ENCODE measurements around the gene MYO7B. TPM values are rescaled to one million over a fixed set of nuclear protein-coding genes. Genes with fewer than 3 reads are reported as not detected.
"Not testable (repeated sequence)": the region's sequence is repeated elsewhere in the genome, so short reads cannot be mapped to it uniquely, and the experiment has no call there.

MYO7B gene
- total RNA-seq, 1 experiment from 2014 or later = not detected

DNA sequence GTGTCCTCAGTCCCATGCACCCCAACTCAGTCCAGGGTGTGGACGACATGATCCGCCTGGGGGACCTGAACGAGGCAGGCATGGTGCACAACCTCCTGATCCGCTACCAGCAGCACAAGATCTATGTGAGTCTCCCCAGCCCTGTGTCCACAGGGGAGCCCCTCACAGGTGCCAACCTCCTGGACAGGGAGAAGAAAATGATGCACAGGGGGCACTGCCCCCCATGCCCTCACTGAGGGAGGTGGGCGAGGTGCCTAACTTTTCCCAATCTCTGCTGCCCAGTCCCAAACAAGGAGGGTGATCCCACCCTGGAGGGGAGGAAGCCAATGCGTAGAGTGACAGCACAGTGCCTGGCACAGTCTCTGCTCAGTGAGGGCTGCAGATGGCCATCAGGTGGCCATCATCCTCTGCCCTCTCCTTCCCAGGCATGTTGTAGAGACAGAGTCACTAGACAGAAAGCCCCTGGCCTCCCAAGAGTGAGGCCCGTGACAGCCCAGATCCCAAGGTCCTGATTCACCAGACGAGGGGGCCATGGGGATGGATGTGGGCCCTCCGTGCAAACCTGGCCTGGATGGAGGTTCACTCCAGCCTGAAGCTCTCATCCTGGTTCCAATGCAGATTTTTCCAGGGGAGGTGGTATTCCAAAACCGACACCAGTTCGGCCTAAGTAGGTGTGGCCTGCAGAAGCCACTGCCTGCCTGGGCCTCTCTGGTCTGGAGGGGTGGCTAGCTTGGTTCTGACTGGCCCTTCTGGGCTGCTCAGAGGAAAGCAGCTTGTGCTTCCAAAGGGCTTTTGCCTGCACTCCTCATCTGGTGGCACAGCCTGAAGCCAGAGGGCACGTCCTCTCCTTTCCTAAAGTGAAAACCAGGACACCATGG, 30.0 kb downstream of the MYO7B start:
- in situ Hi-C loops (cut with HindIII; ENCODE audit: low pct_unique_long_range_greater_than_20kb, low sequenced_read_pairs) = no loop called here
- no peak for DNase-seq (ENCODE audit: low read depth)

DNA sequence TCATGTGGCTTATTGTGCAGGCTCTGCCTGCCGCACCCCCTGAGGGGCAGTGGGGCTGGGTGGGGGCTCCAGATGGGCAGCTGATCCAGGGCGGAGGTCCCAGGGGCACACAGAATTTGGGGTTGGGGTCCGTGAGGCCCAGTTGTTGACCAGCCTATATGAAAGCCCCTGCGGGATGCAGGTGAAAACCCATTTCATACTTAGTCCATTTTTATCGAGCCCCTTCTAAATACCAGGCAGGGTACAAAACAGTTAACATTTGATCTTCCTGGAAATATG, 30.6 kb downstream of the MYO7B start:
- in situ Hi-C loops (cut with HindIII; ENCODE audit: low pct_unique_long_range_greater_than_20kb, low sequenced_read_pairs) = no loop called here
- DNase-seq (ENCODE audit: low read depth) = no peak

DNA sequence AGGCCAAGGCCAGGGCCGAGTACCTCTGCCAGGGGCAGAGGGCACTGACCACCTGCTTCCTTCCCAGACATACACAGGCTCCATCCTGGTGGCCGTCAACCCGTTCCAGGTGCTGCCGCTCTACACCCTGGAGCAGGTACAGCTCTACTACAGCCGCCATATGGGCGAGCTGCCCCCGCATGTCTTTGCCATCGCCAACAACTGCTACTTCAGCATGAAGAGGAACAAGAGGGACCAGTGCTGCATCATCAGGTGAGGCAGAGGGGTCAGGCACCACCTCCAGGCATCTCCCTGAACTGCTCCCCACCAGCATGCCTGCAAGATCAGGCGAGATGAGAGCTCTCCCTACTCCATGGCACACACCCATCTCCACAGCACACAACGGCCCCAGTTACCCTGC, 31.1 kb downstream of the MYO7B start:
- in situ Hi-C loops (cut with HindIII; ENCODE audit: low pct_unique_long_range_greater_than_20kb, low sequenced_read_pairs) = no loop called here
- DNase-seq (ENCODE audit: low read depth) = no peak

DNA sequence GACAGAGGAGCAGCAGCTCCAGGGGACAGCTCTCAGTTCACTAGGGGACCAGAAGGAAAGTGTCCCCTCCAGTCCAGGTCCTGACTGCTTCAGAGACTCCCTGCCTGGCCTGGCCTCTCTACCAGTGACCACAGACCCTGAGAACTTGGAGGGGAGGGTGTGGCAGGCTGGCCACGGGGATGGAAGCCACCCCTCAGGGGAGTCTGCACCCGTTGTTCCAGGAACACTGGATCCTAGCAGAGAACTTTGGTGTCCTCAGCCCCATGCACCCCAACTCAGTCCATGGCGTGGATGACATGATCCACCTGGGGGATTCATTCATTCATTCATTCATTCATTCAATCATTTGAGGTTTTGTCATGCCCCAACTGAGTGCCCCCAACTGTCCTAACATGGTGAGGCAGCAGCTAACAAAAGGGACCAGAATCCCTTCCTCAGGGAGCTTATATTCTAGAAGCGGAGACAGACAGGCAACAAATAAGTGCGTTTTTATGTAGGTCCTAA, 31.9 kb downstream of the MYO7B start:
- in situ Hi-C loops (cut with HindIII; ENCODE audit: low pct_unique_long_range_greater_than_20kb, low sequenced_read_pairs) = no loop called here
- DNase-seq (ENCODE audit: low read depth) = no peak

DNA sequence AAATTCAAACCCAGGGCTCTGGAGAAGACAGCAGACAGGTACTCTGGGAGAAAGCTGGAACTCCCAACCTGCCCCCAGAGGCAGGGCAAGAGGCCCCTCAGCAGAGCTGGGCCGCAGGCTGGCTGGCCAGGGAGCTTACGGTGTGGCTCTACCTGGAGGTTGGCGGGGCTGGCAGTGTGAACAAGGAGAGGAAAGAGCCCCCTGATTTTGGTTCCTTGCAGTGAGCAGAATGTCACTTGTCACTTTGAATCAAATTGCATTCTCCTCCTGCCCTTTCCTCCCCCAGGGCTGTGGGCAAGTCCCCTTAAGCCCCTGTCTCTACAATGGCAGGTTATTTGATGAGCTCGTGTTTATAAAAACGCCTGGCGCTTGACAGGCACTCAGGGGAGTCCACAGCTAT, 32.6 kb downstream of the MYO7B start:
- DNase-seq (ENCODE audit: low read depth) = no peak
- in situ Hi-C loops (cut with HindIII; ENCODE audit: low pct_unique_long_range_greater_than_20kb, low sequenced_read_pairs) = no loop called here

DNA sequence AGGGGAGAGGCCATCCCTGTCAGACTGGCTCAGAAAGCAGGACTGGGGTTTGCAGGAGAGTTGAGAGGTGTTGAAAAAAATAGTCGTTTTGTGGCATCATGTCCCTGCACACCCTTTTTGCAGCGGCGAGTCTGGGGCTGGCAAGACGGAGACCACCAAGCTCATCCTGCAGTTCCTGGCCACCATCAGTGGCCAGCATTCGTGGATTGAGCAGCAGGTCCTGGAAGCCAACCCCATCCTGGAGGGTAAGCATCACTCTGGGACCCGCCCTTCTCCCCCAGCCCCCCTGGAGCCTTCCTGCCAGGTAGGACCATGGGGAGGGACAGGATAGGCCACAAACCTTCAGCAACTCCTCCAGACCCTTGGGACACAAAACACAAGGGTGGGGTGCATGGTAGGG, 34.2 kb downstream of the MYO7B start:
- no peak for DNase-seq (ENCODE audit: low read depth)
- in situ Hi-C loops (cut with HindIII; ENCODE audit: low pct_unique_long_range_greater_than_20kb, low sequenced_read_pairs) = no loop called here

DNA sequence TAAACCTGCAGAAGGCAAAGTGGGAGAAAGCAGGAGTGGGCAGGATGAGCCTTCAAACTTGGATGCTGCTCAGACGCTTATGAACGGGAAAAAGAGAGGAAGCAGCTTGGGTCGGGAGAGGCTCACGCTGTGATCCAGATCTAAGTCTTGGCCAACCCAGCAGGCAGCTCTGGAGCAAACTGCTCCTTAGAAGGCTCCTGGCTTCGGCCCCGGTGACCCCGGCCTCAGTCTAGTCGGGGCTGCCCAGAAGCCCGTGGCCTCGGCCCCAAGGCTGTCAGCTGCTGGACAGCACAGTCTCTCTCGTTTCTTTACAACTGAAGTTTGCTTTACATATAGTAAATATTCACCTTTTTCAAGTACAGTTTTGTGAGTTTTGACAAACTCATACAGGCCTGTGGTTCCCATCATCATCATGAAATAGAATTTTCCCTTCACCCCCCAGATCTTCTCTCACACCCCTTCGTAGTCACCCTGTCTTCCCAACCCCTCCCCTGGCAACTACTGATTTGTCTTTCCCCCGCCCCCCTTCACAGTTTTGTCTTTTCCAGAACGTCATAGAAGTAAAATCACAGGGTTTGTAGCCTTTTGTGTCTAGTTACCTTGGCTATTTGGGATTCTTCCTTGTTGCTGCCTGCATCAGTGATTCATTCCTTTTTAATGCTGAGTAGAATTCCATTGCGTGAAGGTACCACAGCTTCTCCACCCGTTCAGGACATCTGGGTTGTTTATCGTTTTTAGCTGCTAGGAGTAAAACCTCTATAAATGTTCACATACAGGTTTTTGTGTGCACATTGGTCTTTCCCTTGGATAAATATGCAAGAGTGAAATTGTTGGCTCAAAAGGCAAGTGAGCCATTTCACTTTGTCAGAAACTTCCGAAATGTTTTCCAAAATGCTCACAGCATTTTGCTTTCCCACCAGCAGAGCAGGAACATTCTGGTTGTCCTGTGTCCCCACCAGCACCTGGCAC, 35.1 kb downstream of the MYO7B start:
- DNase-seq (ENCODE audit: low read depth) = no peak
- in situ Hi-C loops (cut with HindIII; ENCODE audit: low pct_unique_long_range_greater_than_20kb, low sequenced_read_pairs) = no loop called here

DNA sequence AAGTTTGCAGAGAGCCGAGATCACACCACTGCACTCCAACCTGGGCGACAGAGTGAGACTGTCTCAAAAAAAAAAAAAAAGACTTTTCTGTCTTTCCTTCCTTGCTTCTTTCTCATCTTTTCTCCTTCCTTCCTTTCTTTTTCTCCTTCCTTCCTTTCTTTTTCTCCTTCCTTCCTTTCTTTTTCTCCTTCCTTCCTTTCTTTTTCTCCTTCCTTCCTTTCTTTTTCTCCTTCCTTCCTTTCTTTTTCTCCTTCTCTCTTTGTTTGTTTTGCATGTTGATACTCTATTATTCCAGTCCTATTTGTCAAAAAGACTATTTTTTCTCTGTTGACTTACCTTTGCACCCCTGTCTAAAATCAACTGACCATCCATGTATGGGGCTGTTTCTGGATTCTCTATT, 36.9 kb downstream of the MYO7B start:
- DNase-seq (ENCODE audit: low read depth); in situ Hi-C loops (cut with HindIII; ENCODE audit: low pct_unique_long_range_greater_than_20kb, low sequenced_read_pairs): not testable (repeated sequence)

DNA sequence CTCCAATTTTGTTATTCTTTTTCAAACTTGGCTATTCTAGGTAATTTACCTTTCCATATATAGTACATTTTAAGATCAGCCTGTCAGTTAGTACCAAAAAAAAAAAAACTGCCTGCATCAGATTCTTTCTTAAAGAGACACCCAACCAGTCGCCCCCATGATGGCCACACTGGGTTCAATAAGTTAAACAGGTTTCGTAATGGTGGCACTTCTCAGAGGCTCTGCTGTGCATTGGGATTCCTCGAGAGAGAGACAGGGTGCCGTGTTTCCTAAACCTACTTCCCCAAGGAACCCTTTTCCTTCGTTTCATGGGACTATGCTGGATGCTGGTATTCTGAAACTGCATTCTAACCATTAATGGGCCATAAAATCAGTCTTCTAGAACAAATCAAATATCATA, 37.4 kb downstream of the MYO7B start:
- no peak for DNase-seq (ENCODE audit: low read depth)
- in situ Hi-C loops (cut with HindIII; ENCODE audit: low pct_unique_long_range_greater_than_20kb, low sequenced_read_pairs) = no loop called here

DNA sequence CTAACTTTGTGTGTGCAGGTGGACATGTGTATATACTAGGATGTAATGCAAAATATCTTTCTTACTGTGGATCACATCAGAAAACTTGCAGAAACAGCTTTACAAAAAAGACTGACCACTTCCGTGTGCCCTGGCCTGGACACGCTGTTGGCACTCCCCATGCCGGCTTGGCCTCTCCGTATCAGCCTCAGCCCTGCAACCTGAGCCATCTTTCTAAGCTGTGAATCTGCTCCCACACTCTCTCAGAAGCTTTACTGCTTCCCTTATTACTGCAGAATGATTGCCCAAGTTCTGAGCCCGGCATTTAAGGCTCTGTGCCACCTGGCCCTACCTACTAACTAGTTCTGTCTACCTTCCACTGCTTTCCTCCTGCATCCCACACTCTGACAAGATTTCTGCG, 37.8 kb downstream of the MYO7B start:
- in situ Hi-C loops (cut with HindIII; ENCODE audit: low pct_unique_long_range_greater_than_20kb, low sequenced_read_pairs) = no loop called here
- no peak for DNase-seq (ENCODE audit: low read depth)

DNA sequence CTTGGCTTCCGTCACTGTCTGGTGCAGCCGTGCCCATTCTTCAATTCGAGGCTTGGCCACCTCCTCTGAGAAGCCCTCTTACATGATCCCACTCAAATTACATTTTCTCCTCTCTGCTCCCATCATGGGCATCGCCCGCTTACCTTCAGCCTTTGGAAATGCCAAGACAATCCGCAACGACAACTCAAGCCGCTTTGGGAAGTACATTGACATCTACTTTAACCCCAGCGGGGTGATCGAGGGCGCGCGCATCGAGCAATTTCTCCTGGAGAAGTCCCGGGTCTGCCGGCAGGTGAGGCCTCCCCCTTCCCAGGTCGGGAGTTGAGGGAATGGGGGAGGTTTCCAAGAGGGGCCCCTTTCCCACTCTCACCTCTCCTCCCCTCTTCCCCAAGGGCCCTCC, 38.3 kb downstream of the MYO7B start:
- in situ Hi-C loops (cut with HindIII; ENCODE audit: low pct_unique_long_range_greater_than_20kb, low sequenced_read_pairs) = no loop called here
- no peak for DNase-seq (ENCODE audit: low read depth)

DNA sequence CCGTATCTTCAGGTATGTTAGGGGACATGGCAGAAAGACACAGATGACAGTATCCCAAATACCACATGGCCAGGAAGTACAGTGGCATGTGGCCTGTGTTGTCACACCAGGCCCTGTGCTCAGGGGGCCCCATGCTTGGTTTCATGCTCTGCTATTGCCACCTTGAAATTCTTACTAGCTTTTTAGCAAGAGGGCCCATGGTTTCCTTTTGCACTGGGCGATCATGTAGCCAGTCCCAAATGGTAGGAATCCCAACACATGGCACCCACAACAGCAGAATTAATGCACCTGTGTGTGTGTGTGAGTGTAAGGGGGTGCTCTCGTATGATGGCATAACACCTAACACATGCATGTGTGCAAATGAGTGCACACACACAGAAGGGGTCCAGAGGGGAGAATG, 39.2 kb downstream of the MYO7B start:
- DNase-seq (ENCODE audit: low read depth) = no peak
- in situ Hi-C loops (cut with HindIII; ENCODE audit: low pct_unique_long_range_greater_than_20kb, low sequenced_read_pairs) = no loop called here

DNA sequence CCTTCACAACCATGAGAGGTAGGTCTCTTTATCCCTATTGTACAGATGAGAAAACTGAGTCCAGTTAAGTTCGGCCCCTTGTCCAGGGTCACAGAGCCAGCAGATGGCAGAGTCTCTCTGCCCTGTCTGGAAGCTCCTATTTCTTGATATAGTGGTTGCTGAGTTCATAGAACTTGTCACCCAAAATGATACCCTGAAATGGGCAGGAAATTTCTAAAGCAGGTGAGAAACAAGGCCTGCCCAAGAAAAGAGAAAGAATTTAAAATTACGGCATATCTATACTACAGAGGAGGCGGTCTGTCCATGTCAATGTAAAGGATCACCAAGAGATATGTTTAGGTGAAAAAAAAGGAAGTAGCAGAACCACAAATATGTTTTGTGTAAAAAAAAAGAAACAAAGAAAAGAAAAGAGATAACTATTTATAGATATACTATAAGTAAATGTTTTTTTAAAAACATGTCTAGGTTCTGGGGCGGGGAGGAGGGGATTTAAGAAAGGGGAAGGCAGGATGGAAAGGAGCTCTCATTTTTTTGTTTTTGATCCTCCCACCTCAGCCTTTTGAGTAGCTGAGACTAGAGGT, 39.8 kb downstream of the MYO7B start:
- in situ Hi-C loops (cut with HindIII; ENCODE audit: low pct_unique_long_range_greater_than_20kb, low sequenced_read_pairs) = no loop called here
- no peak for DNase-seq (ENCODE audit: low read depth)

DNA sequence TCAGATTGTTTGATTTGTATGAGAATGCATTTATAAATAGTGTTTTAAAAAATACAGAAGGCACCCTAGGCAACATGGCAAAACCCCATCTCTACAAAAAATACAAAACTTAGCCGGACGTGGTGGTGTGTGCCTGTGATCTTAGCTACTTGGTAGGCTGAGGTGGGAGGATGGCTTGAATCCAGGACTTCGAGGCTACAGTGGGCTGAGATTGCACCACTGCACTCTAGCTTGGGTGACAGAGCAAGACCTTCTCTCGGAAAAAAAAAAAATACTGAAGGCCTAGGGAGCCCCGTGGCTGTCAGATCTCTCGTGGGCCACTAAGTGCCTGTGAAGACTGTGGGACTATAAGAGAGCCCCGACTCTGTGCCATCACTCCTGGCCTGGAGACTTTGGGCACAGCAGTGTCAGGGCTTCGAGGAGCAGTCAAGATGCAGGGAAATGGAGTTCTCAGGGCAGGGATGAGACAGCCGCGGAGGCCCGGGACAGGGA, 40.5 kb downstream of the MYO7B start:
- no peak for DNase-seq (ENCODE audit: low read depth)
- in situ Hi-C loops (cut with HindIII; ENCODE audit: low pct_unique_long_range_greater_than_20kb, low sequenced_read_pairs) = no loop called here

DNA sequence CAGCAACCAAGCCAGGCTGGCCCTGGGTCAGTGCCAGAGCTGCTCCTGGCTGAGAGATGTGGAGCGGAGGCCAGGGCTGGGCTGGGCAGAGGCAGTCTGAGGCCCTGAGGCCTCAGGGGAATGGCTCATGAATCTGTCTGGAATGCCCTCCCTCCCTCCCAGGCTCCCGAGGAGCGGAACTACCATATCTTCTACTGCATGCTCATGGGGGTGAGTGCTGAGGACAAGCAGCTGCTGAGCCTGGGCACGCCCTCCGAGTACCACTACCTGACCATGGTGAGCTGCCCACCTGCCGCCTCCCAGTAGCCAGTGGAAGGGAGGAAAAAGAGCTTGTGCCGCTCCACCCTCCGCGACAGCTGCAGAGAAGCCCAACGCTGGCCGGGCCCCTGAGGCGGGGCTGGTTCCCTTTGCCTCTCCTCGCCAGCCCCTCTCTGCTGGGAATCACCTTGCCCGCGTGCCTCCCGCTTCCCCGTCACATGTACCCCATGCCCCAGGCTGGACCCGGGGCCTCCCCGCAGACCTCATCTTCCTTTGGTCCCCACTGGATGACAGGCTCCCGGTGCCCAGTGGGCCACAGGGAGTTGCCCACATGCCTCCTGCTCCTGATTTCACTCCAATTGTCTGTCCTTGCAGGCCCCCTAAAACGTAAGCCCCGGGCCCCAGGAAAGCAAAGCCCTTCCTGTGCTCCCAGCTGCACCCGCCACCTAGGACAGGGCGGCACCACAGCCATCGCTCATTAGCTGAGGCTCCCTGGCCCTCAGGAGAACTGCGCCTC, 41.1 kb downstream of the MYO7B start:
- in situ Hi-C loops (cut with HindIII; ENCODE audit: low pct_unique_long_range_greater_than_20kb, low sequenced_read_pairs) = no loop called here
- no peak for DNase-seq (ENCODE audit: low read depth)

DNA sequence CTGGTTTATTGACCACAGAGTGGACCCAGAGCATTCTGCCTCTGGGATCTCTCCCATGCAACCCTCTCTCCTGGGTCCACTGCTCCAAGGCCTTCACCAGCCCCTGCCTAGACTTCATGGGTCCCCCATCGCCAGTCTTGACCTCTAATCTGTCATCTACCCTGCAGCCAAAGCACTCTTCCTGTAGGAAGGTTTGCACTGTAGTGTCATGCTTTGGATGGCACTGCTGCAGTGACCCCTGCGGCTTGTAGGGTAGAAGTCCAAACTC, 41.7 kb downstream of the MYO7B start:
- no peak for DNase-seq (ENCODE audit: low read depth)
- in situ Hi-C loops (cut with HindIII; ENCODE audit: low pct_unique_long_range_greater_than_20kb, low sequenced_read_pairs) = no loop called here

DNA sequence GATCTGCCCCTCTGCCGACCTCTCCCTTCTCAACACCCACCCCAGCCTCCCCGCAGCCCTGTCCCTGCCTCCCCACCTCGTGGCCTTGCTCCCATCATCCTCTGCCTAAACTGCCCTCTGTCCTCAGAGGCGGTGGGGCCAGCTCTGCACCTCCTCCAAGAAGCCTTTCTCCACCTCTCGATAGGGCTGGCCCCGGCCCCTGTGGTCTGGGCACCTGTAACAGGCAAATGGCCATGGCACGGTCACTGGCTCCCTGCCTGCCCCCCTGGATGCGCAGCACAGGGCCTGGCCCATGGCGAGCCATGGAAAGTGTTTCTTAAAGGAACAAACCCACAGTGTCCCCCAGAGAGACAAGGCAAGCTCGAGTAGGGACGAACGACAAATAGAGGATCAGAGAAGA, 42.0 kb downstream of the MYO7B start:
- in situ Hi-C loops (cut with HindIII; ENCODE audit: low pct_unique_long_range_greater_than_20kb, low sequenced_read_pairs) = no loop called here

DNA sequence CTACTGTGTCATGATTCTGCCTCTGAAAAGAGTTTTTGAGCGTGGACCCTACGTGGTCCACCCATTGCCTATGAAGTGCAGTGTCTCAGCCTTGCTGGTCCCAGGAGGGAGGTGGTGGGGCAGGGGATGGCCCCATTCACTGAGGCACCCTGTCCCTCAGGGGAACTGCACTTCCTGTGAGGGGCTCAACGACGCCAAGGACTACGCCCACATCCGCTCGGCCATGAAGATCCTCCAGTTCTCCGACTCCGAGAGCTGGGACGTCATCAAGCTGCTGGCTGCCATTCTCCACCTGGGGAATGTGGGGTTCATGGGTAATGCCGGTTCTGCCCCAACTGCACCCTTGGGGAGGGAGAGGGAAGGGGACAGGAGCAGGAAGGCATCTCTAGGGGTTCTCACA, 42.5 kb downstream of the MYO7B start:
- no peak for DNase-seq (ENCODE audit: low read depth)
- in situ Hi-C loops (cut with HindIII; ENCODE audit: low pct_unique_long_range_greater_than_20kb, low sequenced_read_pairs) = no loop called here

More for the DNA sequence above, 42.0 kb downstream of the MYO7B start:
- DNase-seq (ENCODE audit: low read depth) = no peak
